A172 (cell line): Measurements from ENCODE around the gene MYO1E. TPM values are rescaled to one million over a fixed set of nuclear protein-coding genes. Genes with fewer than 3 reads are reported as not detected.
A peak's percentile ranks its signal among the peaks of the same experiment; 100 is the strongest.
"Not testable (repeated sequence)": the region's sequence is repeated elsewhere in the genome, so short reads cannot be mapped to it uniquely, and the experiment has no call there.

ENCODE experiments used
- DNase-seq: peaks from one replicate; pipeline ENCODE4 v3.0.0-alpha.2; 2015; ENCODE audit warnings: low spot score
- total RNA-seq: library from RNA; depleted of rRNA; stranded (reverse); fragments of >200 nt; shearing (Covaris generic); gene quantifications from 2 replicates; pipeline ENCODE4 v1.2.3, GENCODE V29; 2014

MYO1E gene
- total RNA-seq, 1 experiment from 2014 or later = 25.6 TPM

- DNase-seq = no peak
Observed at GRCh38 chr15:59137566-59137965, 235.1 kb downstream of the MYO1E start.

DNA sequence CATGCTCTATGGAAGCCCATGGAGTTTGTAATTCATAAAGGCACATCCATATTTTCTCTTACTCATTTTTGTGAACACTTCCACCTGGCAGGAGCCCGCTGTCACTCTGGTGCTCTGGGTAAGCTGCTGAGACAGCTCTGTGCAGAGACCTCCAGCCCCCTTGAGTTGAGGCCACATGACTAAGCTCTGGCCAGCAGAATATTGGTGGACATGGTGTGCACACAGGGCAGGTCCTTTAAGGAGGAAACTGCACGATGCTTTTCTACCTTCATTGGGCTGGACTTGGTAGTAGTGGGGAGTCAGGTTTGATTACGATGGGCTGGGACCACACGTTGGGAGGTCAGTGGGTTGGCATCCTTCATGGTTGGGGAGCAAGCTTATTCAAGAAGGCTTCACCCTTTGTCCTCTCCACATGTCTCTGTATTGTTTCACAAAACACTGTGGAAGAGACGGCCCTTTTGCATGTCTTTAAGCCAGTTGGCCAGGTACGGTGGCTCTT, 238.7 kb downstream of the MYO1E start:
- no peak for DNase-seq

DNA sequence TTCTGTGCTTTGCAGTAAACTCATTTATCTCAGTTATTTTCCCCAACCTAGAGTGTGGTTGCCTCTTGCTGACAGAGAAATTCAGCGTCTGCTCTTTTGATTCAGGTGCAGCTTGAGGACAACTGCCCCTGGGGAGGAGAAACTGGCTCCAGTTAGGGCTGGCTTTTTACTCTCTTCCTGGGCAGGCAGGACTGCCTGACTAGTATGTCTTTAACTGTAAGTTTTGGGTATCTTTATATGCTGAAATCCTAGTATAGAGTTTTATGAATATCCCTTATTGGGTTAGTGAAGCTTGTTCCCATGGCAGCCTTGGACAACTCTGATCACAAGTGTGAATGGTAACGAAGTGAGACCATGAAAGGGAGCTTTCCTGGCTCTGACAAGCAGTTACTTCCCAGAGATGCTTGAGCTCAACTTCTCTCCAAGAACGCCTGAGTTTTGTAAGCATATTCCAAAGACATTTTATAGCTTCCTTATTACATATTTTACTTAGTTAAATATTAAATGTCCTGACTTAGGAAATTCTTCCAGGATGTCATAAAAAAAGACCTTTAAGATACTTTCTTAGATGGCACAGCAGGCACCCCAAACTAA, 240.6 kb downstream of the MYO1E start:
- no peak for DNase-seq

- no peak for DNase-seq
Observed at GRCh38 chr15:59131456-59131855, 241.2 kb downstream of the MYO1E start.

GRCh38 chr15:59127255-59127654, 245.4 kb downstream of the MYO1E start:
- DNase-seq = not testable (repeated sequence)

GRCh38 chr15:59125683-59126082, 247.0 kb downstream of the MYO1E start:
- DNase-seq = not testable (repeated sequence)

DNA sequence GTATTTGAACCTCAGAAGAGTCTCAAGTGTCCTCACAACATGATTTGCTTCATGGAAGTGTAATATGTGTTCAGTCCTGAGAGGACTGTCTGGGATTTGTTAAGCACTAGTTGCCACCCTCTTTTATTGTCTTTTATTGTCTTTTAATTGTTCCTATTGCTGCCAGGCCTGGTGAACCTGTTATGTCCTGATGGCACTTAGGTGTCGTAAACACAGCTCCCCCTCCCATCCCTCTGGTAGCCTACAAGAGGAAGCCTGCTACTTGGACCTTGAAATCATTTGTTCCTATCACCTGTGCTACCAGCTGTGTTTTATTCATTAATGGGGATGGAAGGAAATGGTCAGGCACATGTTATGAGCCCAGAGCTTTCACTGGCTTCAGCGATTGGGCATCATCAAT, 248.4 kb downstream of the MYO1E start:
- no peak for DNase-seq

GRCh38 chr15:59120937-59121336, 251.7 kb downstream of the MYO1E start:
- no peak for DNase-seq

DNA sequence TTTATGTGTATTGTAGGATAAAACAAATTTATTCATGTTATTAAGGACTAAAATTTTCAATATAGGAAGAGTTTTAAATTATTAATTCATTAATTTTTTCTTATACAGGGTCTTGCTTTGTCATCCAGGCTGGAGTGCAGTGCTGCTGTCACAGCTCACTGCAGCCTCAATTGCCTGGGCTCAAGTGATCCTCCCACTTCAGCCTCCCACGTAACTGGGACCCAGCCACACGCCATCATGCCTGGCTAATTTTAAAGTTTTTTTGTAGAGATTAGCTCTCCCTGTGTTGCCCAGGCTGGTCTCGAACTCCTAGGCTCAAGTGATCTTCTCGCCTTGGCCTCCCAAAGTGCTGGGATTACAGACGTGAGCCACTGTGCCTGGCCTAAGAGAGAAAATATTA, 253.0 kb downstream of the MYO1E start:
- no peak for DNase-seq

GRCh38 chr15:59116771-59117170, 255.9 kb downstream of the MYO1E start:
- DNase-seq = no peak

GRCh38 chr15:59116141-59116540, 256.5 kb downstream of the MYO1E start:
- DNase-seq = no peak

GRCh38 chr15:59115047-59115446, 257.6 kb downstream of the MYO1E start:
- no peak for DNase-seq

- no peak for DNase-seq
Observed at GRCh38 chr15:59111251-59111650, 261.4 kb downstream of the MYO1E start.

- DNase-seq = no peak
Observed at GRCh38 chr15:59105854-59106253, 266.8 kb downstream of the MYO1E start.

- peak; percentile 90 for DNase-seq
Observed at GRCh38 chr15:59104912-59105732, 267.5 kb downstream of the MYO1E start, which contains the start of gene CCNB2. CCNB2 (plus strand) TSS chr15:59105146; CDS start chr15:59105269, 123 bp downstream.

DNA sequence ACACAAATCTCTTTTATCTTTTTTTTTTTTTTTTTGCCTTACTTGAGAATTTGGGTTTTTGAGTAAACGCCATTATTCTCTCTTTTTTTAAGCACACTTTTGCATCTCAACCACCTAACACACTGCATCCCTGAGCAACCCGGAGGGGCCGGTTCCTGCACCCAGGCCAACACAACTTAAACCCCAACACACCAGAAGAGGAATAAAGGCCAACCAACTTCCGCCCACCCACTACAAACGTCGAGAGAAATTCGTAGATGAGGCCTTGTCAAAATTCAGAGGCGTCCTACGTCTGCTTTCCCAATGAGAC, 268.1 kb downstream of the MYO1E start:
- DNase-seq = no peak

GRCh38 chr15:59099162-59099685, 273.4 kb downstream of the MYO1E start:
- no peak for DNase-seq

- DNase-seq = no peak
Observed at GRCh38 chr15:59096429-59096828, 276.2 kb downstream of the MYO1E start.

- DNase-seq = no peak
Observed at GRCh38 chr15:59094077-59094476, 278.6 kb downstream of the MYO1E start.

DNA sequence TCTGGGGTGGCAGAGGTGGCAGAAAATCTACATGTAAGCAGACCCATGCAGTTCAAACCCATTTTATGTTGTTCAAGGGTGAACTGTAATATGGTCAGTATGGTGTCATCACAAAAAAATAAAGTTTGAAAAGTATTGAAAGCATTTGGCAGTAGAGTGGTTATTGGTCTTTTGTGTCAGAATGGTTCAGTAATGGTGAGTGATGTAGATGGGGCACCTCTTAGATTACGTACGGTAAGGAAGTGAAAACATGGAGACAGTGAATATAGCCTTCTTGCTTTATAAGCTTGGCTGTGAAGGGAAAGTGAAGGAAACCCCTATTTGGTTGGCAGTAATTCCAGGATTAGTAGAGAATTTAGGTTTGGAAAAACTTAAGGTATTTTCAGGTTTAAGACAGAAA, 284.9 kb downstream of the MYO1E start:
- no peak for DNase-seq
